ENCODE results near the gene CRYAA. TPM values are rescaled to one million over a fixed set of nuclear protein-coding genes. Genes with fewer than 3 reads are reported as not detected.

The CRYAA gene
- total RNA-seq, 1 donor from 2014 or later, result not detected

GRCh38 chr21:43201491-43201890 lies 32.7 kb downstream of the CRYAA start:
- DNase-seq (ENCODE audit: low spot score), result no peak

DNA sequence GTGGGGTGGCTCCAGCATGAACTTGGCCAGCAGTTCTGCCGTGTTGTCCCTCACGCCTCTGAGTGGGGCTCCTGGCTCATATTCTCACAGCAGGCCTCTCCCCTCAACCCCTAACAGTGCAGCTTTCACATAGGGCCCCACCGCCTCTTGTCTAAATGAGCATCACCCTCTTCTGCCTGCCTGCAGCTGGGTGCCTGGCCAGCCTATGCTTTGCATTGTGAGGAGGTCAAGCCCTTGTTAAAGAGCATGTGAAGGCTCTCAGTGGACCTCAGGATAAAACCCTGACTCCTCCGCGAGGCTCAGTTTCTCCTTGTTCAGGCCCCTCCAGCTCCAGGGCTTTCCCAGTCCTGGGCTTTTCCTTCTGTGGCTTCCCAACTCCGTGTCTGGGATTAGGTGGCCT lies 34.8 kb downstream of the CRYAA start:
- DNase-seq (ENCODE audit: low spot score), result peak; percentile 71

GRCh38 chr21:43204638-43205037 lies 35.8 kb downstream of the CRYAA start:
- DNase-seq (ENCODE audit: low spot score), result peak; percentile 33

DNA sequence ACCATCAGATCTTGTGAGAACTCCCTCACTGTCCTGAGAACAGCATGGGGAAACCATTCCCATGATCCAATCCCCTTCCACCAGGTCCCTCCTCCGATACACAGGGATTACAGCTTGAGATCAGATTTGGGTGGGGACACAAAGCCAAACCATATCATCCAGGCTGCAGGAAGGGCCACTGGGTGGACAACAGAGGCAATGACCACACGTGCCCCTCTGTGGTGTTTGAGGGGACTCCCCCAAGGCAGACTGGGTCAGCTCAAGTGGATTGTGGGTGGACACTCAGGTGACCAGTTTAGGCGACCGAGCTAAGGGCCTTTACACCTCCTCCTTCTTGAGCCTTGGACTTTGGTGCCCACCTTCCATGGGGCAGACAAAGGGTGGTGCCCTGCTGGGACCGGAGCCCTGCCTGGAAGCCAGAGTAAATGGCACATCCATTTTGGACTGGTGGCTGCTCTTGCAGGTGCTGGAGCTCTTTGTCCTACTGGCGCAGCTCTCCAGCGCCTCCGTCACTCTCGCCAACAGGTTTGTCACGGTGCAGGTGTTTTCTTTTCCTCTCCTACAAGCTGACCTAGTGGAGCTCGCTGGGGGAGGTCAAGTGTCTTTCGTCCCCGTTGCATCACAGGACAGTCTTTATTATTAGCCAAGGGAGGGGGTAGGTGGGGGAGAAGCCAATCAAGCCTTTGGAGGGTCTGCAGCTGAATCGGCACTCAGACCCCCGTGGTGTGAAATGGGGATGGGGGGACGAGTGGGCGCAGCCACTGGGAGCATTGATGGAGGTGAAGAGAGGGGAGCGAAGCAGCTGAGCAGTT lies 37.6 kb downstream of the CRYAA start:
- DNase-seq (ENCODE audit: low spot score), result peak; percentile 49

DNA sequence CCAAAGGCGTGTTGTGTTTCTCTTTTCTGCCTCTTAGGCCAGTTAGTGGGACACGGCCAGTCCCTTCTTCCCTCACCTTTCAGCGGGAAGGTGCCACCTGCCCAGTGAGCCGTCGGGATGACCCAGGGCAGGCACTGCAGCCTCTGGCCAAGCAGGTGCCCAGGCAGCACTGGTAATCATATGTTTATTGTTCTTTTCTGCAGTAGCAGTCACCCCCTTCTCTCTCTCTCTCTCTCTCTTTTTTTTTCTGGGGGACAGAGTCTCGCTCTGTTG lies 38.2 kb downstream of the CRYAA start:
- DNase-seq (ENCODE audit: low spot score), result no peak

- peak; percentile 73 for DNase-seq (ENCODE audit: low spot score)
These were observed 39.1 kb downstream of the CRYAA start for GRCh38 chr21:43207868-43208267.

DNA sequence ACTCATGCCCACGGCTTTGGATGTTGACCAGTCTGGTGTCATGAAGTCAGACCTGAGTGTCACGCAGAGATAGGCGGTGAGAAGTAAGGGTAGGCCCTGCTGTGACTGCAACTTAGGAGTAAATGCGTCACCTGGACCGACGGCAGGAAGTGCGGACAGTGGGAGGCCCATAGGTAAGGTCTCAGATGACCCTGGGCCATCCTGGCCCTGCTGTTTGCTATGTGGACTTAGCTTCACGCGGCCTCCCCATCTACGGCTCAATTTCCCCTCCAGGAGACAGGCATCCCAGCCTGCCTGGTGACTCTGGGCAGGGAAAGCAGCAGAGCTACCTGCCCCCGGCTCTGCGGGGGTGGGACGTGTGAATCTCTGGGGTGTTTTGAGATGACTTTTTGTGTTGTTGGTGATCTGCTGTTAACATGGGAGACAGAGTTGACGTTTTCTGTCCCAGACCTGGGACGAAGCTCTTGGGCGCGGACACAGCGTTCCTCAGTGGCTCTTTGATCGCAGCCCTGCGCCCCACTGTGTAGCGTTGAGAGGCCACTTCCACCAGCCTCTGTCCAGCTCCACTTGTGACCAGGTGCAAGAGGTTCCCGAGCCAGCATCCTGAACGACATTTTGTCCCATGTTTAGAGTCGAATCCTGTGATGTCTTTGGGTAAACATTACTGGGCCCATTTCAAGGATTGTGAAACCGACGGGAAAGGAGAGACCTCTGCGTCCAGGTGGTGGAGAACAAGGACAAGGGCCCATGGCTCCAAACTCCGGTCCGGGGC lies 39.9 kb downstream of the CRYAA start:
- DNase-seq (ENCODE audit: low spot score), result peak; percentile 68

DNA sequence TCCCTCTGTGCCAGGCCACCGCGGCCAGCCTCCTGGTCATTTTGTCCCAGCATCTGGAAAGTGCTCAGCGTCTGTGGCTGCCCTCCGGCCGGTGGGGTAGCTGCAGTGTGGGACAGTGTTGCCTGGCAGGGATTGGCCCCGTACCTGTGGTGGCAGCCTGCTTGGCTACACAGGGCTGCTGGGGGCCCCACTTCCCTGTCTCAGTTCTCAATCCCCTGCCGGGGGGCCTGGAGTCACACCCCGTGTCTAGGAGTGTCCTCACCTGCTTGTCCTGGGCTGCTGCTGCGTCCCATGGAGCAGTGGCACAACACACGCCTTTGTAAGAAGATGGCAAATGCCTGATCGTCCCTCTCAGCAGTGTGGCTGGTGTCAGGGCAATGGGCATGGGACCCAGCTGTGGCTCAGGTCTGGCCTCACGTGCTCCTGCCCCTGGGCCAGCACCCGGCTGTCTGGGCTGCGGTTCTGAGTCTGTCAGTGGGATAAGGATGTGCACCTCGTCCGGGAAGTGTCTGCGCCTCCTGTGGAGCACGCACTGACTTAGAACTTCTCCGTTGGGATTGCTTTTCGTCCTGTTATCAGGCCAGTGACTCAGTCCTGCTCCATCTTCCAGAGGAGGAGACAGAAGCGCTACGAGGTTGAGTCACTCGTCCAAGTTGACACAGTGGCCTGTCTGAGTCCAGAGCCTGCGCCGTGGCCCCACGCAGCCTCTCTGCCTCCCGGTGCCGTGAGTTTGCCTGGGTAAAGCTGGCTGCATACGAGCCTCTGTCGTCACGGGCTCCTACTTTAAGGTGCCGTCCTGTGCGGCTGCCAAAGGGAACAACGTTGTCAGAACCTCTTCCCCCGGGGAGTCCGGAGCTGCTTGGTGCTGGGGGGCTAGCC lies 41.0 kb downstream of the CRYAA start:
- DNase-seq (ENCODE audit: low spot score), result peak; percentile 86

DNA sequence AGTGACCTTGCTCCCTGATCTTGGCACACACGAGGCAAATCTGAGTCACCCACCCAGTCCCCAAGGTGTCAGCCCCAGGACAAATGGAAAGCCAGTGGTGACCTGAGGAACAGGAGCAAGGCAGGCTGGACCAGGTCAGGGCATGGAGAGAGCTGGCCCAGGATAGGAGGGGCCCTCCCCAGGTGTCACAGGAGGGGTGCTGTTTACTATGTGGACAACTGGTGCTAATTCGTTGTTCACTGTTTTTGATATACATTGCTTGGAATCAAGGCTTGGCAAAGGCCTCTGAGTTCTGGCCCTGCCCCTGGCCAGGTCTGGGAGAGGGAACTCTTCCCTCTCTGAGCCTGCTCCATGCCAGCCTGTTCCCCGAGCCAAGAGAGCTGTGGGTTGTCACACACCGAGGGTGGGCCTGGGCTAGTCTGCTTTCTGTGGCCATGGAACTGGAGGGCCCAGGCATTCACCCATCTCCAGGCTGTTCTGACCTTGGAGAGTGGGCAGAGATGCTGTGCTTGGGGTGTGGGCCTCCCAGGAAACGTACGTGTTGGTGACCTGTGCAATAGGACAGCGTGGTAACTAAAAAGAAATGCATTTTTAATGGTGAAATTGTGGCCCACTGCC lies 41.8 kb downstream of the CRYAA start:
- peak; percentile 81 for DNase-seq (ENCODE audit: low spot score)

GRCh38 chr21:43211072-43211759 lies 42.4 kb downstream of the CRYAA start:
- peak; percentile 90 for DNase-seq (ENCODE audit: low spot score)

GRCh38 chr21:43211760-43212115 lies 42.9 kb downstream of the CRYAA start:
- peak; percentile 82 for DNase-seq (ENCODE audit: low spot score)

Other genes starting within 250 kb of the CRYAA start
- not detected for gene ERVH48-1, start 243.4 kb upstream of the CRYAA start, total RNA-seq
- 18.1 TPM for gene PKNOX1, start 194.4 kb upstream of the CRYAA start, total RNA-seq
- gene CBS, start 93.2 kb upstream of the CRYAA start, total RNA-seq, result 12.2 TPM
- gene U2AF1, start 61.4 kb upstream of the CRYAA start, total RNA-seq, result 24.1 TPM

Data from mesenteric fat pad (tissue), 1 donor.